ENCODE data around the gene ANKRD33B. TPM values are rescaled to one million over a fixed set of nuclear protein-coding genes. Genes with fewer than 3 reads are reported as not detected.

The ANKRD33B gene
- total RNA-seq, 1 donor from 2014 or later: 6.1 TPM

DNA sequence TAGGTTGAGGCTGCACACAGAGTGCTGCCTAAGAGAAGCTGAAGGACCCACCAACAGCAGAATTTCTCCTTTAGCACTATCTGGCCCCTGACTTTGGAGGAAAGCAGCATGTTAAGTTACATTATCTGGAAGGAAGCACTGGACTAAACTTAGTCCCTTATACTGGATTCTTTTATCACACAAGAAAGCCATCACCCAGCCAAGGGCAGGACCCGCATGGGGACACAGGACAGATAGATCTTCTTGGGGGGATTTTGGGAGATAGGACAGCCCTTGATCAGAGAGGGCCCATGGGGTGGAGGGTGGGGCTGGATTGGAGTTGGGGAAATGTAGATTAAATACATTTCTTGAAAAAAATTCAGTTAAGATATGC lies 14.4 kb downstream of the ANKRD33B start:
- intact Hi-C loops (cut with DNase I): no loop called here
- Histone ChIP-seq H3K27me3 (no peaks in the 10 kb centered on the region), H3K4me3 (no peak overlapping the region), H3K4me1 (peaks cover 10% of the 10 kb centered on the region), H3K27ac (no peak overlapping the region), H3K9me3 (no peaks in the 10 kb centered on the region), H3K36me3 (no peaks in the 10 kb centered on the region)
- ATAC-seq (no peak), DNase-seq (no peak)
- TF ChIP-seq, protein P1, sequence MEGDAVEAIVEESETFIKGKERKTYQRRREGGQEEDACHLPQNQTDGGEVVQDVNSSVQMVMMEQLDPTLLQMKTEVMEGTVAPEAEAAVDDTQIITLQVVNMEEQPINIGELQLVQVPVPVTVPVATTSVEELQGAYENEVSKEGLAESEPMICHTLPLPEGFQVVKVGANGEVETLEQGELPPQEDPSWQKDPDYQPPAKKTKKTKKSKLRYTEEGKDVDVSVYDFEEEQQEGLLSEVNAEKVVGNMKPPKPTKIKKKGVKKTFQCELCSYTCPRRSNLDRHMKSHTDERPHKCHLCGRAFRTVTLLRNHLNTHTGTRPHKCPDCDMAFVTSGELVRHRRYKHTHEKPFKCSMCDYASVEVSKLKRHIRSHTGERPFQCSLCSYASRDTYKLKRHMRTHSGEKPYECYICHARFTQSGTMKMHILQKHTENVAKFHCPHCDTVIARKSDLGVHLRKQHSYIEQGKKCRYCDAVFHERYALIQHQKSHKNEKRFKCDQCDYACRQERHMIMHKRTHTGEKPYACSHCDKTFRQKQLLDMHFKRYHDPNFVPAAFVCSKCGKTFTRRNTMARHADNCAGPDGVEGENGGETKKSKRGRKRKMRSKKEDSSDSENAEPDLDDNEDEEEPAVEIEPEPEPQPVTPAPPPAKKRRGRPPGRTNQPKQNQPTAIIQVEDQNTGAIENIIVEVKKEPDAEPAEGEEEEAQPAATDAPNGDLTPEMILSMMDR (IDR thresholded peaks at IDR 0.05): no peak

DNA sequence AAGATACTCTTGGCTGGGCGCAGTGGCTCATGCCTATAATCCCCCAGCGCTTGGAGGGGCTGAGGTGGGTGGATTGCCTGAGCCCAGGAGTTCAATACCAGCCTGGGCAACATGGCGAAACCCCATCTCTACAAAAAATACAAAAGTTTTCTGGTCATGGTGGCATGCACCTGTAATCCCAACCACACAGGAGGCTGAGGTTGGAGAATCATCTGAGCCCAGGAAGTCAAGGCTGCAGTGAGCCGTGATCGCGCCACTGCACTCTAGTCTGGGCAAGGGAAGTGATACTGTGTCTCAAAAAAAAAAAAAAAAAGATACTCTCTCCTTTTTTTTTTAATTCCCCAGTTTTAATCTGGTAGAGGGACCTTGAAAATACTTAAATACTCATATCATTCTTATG lies 15.0 kb downstream of the ANKRD33B start:
- DNase-seq: no peak
- no peak overlapping the region for H3K27ac ChIP-seq
- TF ChIP-seq, protein P1 (IDR thresholded peaks at IDR 0.05): no peak
- no peak for ATAC-seq
- no peaks in the 10 kb centered on the region for H3K36me3 ChIP-seq
- H3K9me3 ChIP-seq: no peaks in the 10 kb centered on the region
- intact Hi-C loops (cut with DNase I): no loop called here
- H3K27me3 ChIP-seq: no peaks in the 10 kb centered on the region
- H3K4me1 ChIP-seq: peaks cover 10% of the 10 kb centered on the region
- H3K4me3 ChIP-seq: no peak overlapping the region

DNA sequence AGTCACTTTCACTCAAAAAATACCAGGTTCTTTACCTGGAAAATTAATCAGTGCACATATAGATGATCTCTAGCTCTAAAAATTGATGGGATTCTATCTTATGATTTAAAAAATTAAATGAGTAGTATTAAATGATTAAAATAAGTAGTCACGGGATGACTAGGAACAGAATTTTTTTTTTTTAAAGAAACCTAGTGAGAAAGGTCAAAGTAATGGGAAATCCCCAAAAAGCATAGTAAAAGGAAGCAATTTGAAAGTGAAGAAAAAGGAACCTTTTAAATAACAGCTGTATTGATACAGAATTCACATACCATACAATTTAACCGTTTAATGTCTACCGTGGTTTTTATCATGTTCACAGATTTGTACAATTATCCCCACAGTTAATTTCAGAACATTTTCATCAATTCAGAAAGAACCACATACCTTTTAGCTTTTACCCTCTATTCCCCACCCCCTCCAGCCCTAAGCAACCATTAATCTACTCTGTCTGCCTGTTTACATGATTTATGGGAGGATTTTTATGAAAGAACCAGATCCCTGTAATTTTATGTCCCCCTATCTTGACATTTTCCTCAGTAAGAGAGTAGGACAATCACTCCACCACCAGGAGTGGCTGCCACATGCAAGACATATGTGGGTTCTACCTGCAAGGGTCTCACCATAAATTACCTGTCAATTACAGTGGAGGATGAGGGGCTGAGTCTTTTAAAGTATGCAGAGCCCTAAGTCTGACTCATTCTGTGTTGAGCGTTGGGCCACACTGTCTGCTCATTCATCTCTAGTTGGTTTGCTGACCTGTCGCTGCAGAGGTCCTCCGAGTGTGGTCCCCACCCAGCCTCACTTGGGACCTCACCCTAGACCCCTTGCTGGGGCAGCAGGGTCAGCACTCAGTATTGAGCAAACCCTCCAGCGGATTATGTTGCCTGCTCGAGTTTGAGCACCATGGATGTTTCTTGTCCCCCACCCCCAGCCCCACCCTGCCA lies 16.0 kb downstream of the ANKRD33B start:
- H3K27ac ChIP-seq: no peak overlapping the region
- no peaks in the 10 kb centered on the region for H3K36me3 ChIP-seq
- ATAC-seq: no peak
- TF ChIP-seq, protein P1 (IDR thresholded peaks at IDR 0.05): no peak
- peaks cover 10% of the 10 kb centered on the region for H3K4me1 ChIP-seq
- H3K27me3 ChIP-seq: no peaks in the 10 kb centered on the region
- intact Hi-C loops (cut with DNase I): no loop called here
- H3K4me3 ChIP-seq: no peak overlapping the region
- no peak for DNase-seq
- H3K9me3 ChIP-seq: no peaks in the 10 kb centered on the region

DNA sequence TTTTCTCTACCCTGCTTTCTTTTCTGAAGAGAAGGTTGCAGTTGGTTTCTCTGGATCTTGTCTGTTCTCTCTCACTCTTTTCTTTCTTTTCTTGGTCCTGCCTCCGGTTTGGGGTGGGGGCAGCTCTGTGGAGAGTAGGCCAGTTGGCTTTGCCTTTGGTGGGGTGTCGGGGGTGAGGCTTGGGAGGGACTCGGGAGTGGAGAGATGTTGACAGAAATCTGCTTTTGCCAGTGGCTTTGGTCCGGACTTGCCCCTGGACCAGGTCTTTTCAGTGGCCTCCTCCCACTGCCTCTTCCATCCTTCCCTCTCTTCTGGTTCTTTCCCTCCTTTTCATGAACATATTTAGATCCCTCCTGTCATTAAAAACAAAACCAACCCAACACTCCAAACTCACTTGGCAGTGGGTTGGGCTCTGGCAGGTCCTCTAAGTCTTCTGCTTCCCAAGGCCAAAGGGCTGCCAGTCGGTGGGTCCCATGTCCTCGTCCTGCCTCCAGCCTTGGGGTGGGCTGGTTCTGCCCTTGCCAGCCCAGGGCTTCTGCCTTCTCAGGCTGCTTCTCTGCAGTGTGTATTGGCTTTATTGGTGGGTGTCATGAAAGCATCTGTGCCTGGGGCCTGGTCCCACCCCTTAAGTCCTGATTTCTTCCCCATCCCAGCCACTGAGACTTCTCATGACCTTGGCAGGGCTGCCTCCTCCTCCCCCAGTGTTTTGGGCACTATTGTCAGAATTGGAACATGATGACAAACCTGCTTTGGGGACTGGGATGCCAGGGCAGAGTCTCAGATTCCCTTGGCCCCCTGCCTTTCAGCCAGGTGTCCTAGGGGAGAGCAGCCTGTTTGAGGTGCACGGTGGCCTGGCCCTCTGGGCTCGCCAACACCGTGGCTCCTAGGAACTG lies 16.9 kb downstream of the ANKRD33B start:
- Histone ChIP-seq H3K4me1 (peaks cover 10% of the 10 kb centered on the region), H3K4me3 (no peak overlapping the region), H3K27me3 (no peaks in the 10 kb centered on the region), H3K36me3 (no peaks in the 10 kb centered on the region), H3K9me3 (no peaks in the 10 kb centered on the region), H3K27ac (no peak overlapping the region)
- intact Hi-C loops (cut with DNase I): no loop called here
- ATAC-seq: no peak
- TF ChIP-seq, protein P1 (IDR thresholded peaks at IDR 0.05): no peak
- DNase-seq: no peak

DNA sequence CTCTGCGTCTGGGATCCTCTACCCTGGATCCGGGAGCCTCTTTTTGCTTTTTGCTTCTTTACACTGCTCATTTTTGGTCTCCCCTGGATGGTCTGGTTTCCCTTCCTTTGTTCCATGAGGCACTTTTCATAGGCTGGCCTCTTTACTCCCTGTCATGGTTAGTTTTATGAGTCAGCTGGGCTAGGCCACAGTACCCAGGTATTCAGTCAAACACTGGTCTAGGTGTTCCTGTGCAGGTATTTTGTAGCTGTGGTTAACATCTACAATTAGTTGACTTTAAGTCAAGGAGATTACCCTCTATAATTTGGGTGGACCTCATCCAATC lies 17.5 kb downstream of the ANKRD33B start:
- no peak overlapping the region for H3K4me3 ChIP-seq
- ATAC-seq (no peak), DNase-seq (no peak)
- no peaks in the 10 kb centered on the region for H3K27me3 ChIP-seq
- intact Hi-C loops (cut with DNase I): no loop called here
- H3K27ac ChIP-seq: no peak overlapping the region
- TF ChIP-seq, protein P1 (IDR thresholded peaks at IDR 0.05): no peak
- no peaks in the 10 kb centered on the region for H3K9me3 ChIP-seq
- H3K36me3 ChIP-seq: no peaks in the 10 kb centered on the region
- peaks cover 10% of the 10 kb centered on the region for H3K4me1 ChIP-seq
